OCI-LY1 (cell line): ENCODE results near the gene NOCT.
"Not testable (repeated sequence)": the region's sequence is repeated elsewhere in the genome, so short reads cannot be mapped to it uniquely, and the experiment has no call there.

Experiments
- H2AFZ ChIP-seq: fragments of 200-600 bp; sonication (generic), shearing (Covaris generic); 2 replicates; pipeline ENCODE4 v1.6.0; 2014; ENCODE audit warnings: antibody characterized with exemption, mild to moderate bottlenecking, low read length
- H3F3A ChIP-seq: fragments of 200-600 bp; sonication (generic), shearing (Covaris generic); 2 replicates; pipeline ENCODE4 v1.6.0; 2014; ENCODE audit warnings: mild to moderate bottlenecking, antibody characterized with exemption, low read length, moderate library complexity; ENCODE audit not compliant: insufficient read depth
- H3K27ac ChIP-seq: fragments of 200-600 bp; sonication (generic); 2 replicates; pipeline ENCODE4 v1.5.1; 2014; ENCODE audit warnings: low read length, mixed run types, mild to moderate bottlenecking, low read depth; ENCODE audit not compliant: poor library complexity, severe bottlenecking
- H3K27me3 ChIP-seq: fragments of 200-600 bp; sonication (generic); 2 replicates; pipeline ENCODE4 v1.6.0; 2014; ENCODE audit warnings: antibody characterized with exemption, mild to moderate bottlenecking, low read length, moderate library complexity; ENCODE audit not compliant: insufficient read depth
- H3K36me3 ChIP-seq: fragments of 200-600 bp; sonication (generic); 2 replicates; pipeline ENCODE4 v1.6.1; 2014; ENCODE audit warnings: mild to moderate bottlenecking, antibody characterized with exemption, low read length, moderate library complexity, mixed read lengths; ENCODE audit not compliant: insufficient read depth
- H3K4me1 ChIP-seq: fragments of 200-600 bp; sonication (generic); 2 replicates; pipeline ENCODE4 v1.5.1; 2014; ENCODE audit warnings: mild to moderate bottlenecking, low read length, moderate library complexity; ENCODE audit not compliant: insufficient read depth, severe bottlenecking
- H3K4me2 ChIP-seq: fragments of 200-600 bp; sonication (generic), shearing (Covaris generic); 2 replicates; pipeline ENCODE4 v1.6.1; 2014; ENCODE audit warnings: low read length
- H3K4me3 ChIP-seq: fragments of 200-600 bp; sonication (generic); 2 replicates; pipeline ENCODE4 v1.5.1; 2014; ENCODE audit warnings: low read length, low read depth, mild to moderate bottlenecking, mixed read lengths; ENCODE audit not compliant: poor library complexity, severe bottlenecking
- H3K79me2 ChIP-seq: fragments of 200-600 bp; shearing (Covaris generic); 2 replicates; pipeline ENCODE4 v1.6.1; 2016; ENCODE audit warnings: mixed run types, low read length, mixed read lengths; ENCODE audit not compliant: insufficient read depth
- H3K9ac ChIP-seq: fragments of 200-600 bp; sonication (generic), shearing (Covaris generic); 2 replicates; pipeline ENCODE4 v1.6.1; 2014; ENCODE audit warnings: mild to moderate bottlenecking, low read length, mixed read lengths
- H3K9me2 ChIP-seq: fragments of 200-600 bp; sonication (generic), shearing (Covaris generic); 2 replicates; pipeline ENCODE4 v1.6.1; 2014; ENCODE audit warnings: low read depth, mild to moderate bottlenecking, low read length, mixed read lengths
- H3K9me3 ChIP-seq: fragments of 200-600 bp; shearing (Covaris generic); 2 replicates; pipeline ENCODE4 v1.6.1; 2014; ENCODE audit warnings: low read length, mixed read lengths
- H4K20me1 ChIP-seq: fragments of 200-600 bp; sonication (generic), shearing (Covaris generic); 2 replicates; pipeline ENCODE4 v1.6.0; 2016; ENCODE audit warnings: mild to moderate bottlenecking, low read length; ENCODE audit not compliant: insufficient read depth
- CTCF ChIP-seq: fragments of 200-600 bp; sonication (generic), shearing (Covaris generic); IDR thresholded peaks from 2 replicates; pipeline ENCODE4 v1.5.1; 2017; ENCODE audit warnings: mild to moderate bottlenecking, antibody characterized with exemption, low read length, moderate library complexity, mixed read lengths
- EZH2 ChIP-seq: fragments of 200-600 bp; sonication (generic), shearing (Covaris generic); IDR thresholded peaks from 2 replicates; pipeline ENCODE4 v1.8.0; 2017; ENCODE audit warnings: borderline replicate concordance, mixed run types, mild to moderate bottlenecking, antibody characterized with exemption, low read length, moderate library complexity, mixed read lengths

NOCT gene

GRCh38 chr4:139050446-139050845, 34.9 kb downstream of the NOCT start:
- H4K20me1 ChIP-seq, result no peaks in the 10 kb centered on the region
- H3K4me3 ChIP-seq, result no peak overlapping the region
- peaks cover 81% of the 10 kb centered on the region for H3K36me3 ChIP-seq
- H3K9me3 ChIP-seq, result no peaks in the 10 kb centered on the region
- no peak overlapping the region for H2AFZ ChIP-seq
- no peaks in the 10 kb centered on the region for H3K9me2 ChIP-seq
- H3K4me1 ChIP-seq, result no peaks in the 10 kb centered on the region
- no peak overlapping the region for H3K9ac ChIP-seq
- no peak overlapping the region for H3K4me2 ChIP-seq
- H3K27ac ChIP-seq, result no peak overlapping the region
- H3F3A ChIP-seq, result no peaks in the 10 kb centered on the region; the same call in 1 of the 2 replicates
- no peak for TF ChIP-seq CTCF
- H3K27me3 ChIP-seq, result no peaks in the 10 kb centered on the region
- no peaks in the 10 kb centered on the region; the same call in 1 of the 2 replicates for H3K79me2 ChIP-seq

- Histone ChIP-seq H3K4me3 (no peak overlapping the region), H3K4me1 (no peaks in the 10 kb centered on the region), H3K9me3 (no peaks in the 10 kb centered on the region), H3K9me2 (no peaks in the 10 kb centered on the region), H3K79me2 (no peaks in the 10 kb centered on the region), H4K20me1 (no peaks in the 10 kb centered on the region), H3K4me2 (no peak overlapping the region), H2AFZ (no peak overlapping the region), H3K9ac (no peak overlapping the region), H3K27me3 (no peaks in the 10 kb centered on the region), H3K36me3 (peaks cover 80% of the 10 kb centered on the region), H3F3A (no peaks in the 10 kb centered on the region; the same call in 1 of the 2 replicates), H3K27ac (no peak overlapping the region)
- TF ChIP-seq EZH2 (no peak), CTCF (no peak)
Measured at GRCh38 chr4:139053909-139054308, 38.3 kb downstream of the NOCT start.

GRCh38 chr4:139054791-139055505, 39.4 kb downstream of the NOCT start:
- H2AFZ ChIP-seq, result no peak overlapping the region
- TF ChIP-seq CTCF, result no peak
- H3K4me2 ChIP-seq, result no peak overlapping the region
- H3K27ac ChIP-seq, result no peak overlapping the region
- no peak overlapping the region for H3K4me3 ChIP-seq
- H3F3A ChIP-seq, result no peaks in the 10 kb centered on the region
- H3K9ac ChIP-seq, result no peak overlapping the region
- H3K27me3 ChIP-seq, result no peaks in the 10 kb centered on the region
- H3K9me3 ChIP-seq, result no peaks in the 10 kb centered on the region
- H3K9me2 ChIP-seq, result no peaks in the 10 kb centered on the region
- H3K4me1 ChIP-seq, result no peaks in the 10 kb centered on the region
- H4K20me1 ChIP-seq, result no peaks in the 10 kb centered on the region
- no peaks in the 10 kb centered on the region for H3K79me2 ChIP-seq
- peaks cover 80% of the 10 kb centered on the region for H3K36me3 ChIP-seq

- H3K4me2 ChIP-seq, H3K27ac ChIP-seq, H3K79me2 ChIP-seq, H3K9me3 ChIP-seq, H3K9me2 ChIP-seq, H3F3A ChIP-seq, H3K9ac ChIP-seq, H3K4me3 ChIP-seq, H4K20me1 ChIP-seq, H3K4me1 ChIP-seq, H2AFZ ChIP-seq, H3K27me3 ChIP-seq: not testable (repeated sequence)
- peaks cover 96% of the 10 kb centered on the region for H3K36me3 ChIP-seq
Measured at GRCh38 chr4:139059026-139059425, 43.4 kb downstream of the NOCT start.
